OCI-LY1 (cell line): ENCODE measurements around the gene TRA2B.

ENCODE experiments used
- H2AFZ ChIP-seq: fragments of 200-600 bp; sonication (generic), shearing (Covaris generic); 2 replicates; pipeline ENCODE4 v1.6.0; 2014; ENCODE audit warnings: antibody characterized with exemption, mild to moderate bottlenecking, low read length
- H3F3A ChIP-seq: fragments of 200-600 bp; sonication (generic), shearing (Covaris generic); 2 replicates; pipeline ENCODE4 v1.6.0; 2014; ENCODE audit warnings: mild to moderate bottlenecking, antibody characterized with exemption, low read length, moderate library complexity; ENCODE audit not compliant: insufficient read depth
- H3K27ac ChIP-seq: fragments of 200-600 bp; sonication (generic); 2 replicates; pipeline ENCODE4 v1.5.1; 2014; ENCODE audit warnings: low read length, mixed run types, mild to moderate bottlenecking, low read depth; ENCODE audit not compliant: poor library complexity, severe bottlenecking
- H3K27me3 ChIP-seq: fragments of 200-600 bp; sonication (generic); 2 replicates; pipeline ENCODE4 v1.6.0; 2014; ENCODE audit warnings: antibody characterized with exemption, mild to moderate bottlenecking, low read length, moderate library complexity; ENCODE audit not compliant: insufficient read depth
- H3K36me3 ChIP-seq: fragments of 200-600 bp; sonication (generic); 2 replicates; pipeline ENCODE4 v1.6.1; 2014; ENCODE audit warnings: mild to moderate bottlenecking, antibody characterized with exemption, low read length, moderate library complexity, mixed read lengths; ENCODE audit not compliant: insufficient read depth
- H3K4me1 ChIP-seq: fragments of 200-600 bp; sonication (generic); 2 replicates; pipeline ENCODE4 v1.5.1; 2014; ENCODE audit warnings: mild to moderate bottlenecking, low read length, moderate library complexity; ENCODE audit not compliant: insufficient read depth, severe bottlenecking
- H3K4me2 ChIP-seq: fragments of 200-600 bp; sonication (generic), shearing (Covaris generic); 2 replicates; pipeline ENCODE4 v1.6.1; 2014; ENCODE audit warnings: low read length
- H3K4me3 ChIP-seq: fragments of 200-600 bp; sonication (generic); 2 replicates; pipeline ENCODE4 v1.5.1; 2014; ENCODE audit warnings: low read length, low read depth, mild to moderate bottlenecking, mixed read lengths; ENCODE audit not compliant: poor library complexity, severe bottlenecking
- H3K79me2 ChIP-seq: fragments of 200-600 bp; shearing (Covaris generic); 2 replicates; pipeline ENCODE4 v1.6.1; 2016; ENCODE audit warnings: mixed run types, low read length, mixed read lengths; ENCODE audit not compliant: insufficient read depth
- H3K9ac ChIP-seq: fragments of 200-600 bp; sonication (generic), shearing (Covaris generic); 2 replicates; pipeline ENCODE4 v1.6.1; 2014; ENCODE audit warnings: mild to moderate bottlenecking, low read length, mixed read lengths
- H3K9me2 ChIP-seq: fragments of 200-600 bp; sonication (generic), shearing (Covaris generic); 2 replicates; pipeline ENCODE4 v1.6.1; 2014; ENCODE audit warnings: low read depth, mild to moderate bottlenecking, low read length, mixed read lengths
- H3K9me3 ChIP-seq: fragments of 200-600 bp; shearing (Covaris generic); 2 replicates; pipeline ENCODE4 v1.6.1; 2014; ENCODE audit warnings: low read length, mixed read lengths
- H4K20me1 ChIP-seq: fragments of 200-600 bp; sonication (generic), shearing (Covaris generic); 2 replicates; pipeline ENCODE4 v1.6.0; 2016; ENCODE audit warnings: mild to moderate bottlenecking, low read length; ENCODE audit not compliant: insufficient read depth
- CTCF ChIP-seq: fragments of 200-600 bp; sonication (generic), shearing (Covaris generic); IDR thresholded peaks from 2 replicates; pipeline ENCODE4 v1.5.1; 2017; ENCODE audit warnings: mild to moderate bottlenecking, antibody characterized with exemption, low read length, moderate library complexity, mixed read lengths
- EZH2 ChIP-seq: fragments of 200-600 bp; sonication (generic), shearing (Covaris generic); IDR thresholded peaks from 2 replicates; pipeline ENCODE4 v1.8.0; 2017; ENCODE audit warnings: borderline replicate concordance, mixed run types, mild to moderate bottlenecking, antibody characterized with exemption, low read length, moderate library complexity, mixed read lengths

Gene TRA2B

DNA sequence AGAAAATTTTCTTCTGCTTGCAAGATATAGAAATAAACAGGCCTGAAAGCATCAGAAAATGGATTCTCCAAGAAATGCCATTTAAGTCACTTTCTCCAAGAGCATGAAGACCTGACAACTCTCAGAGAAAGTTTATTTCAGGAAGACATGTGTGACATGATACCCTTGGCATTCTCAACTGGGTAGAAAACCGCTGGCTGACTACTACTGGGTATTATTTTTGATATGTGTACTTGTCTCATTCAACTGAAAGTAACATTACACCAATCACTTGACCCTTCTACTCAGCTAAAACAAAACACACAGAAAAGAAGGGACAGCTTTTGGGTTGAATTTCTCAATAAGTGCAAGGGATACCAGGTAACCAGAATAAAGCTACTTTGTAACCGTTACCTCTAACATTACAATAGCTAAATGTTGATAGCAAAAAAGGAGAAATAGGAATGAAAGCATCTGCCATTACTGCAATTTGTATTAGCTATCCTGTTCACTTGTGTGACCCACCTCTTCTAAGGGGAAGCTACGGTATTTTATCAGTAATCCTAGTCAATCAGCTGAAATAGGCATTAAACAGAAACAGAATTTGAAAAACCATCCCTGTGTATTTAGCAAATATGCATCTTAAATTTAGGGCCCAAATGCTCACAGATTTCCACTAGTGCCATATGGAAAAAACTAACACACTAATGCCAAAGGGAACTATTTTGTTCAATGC lies 7.3 kb downstream of the TRA2B start:
- Histone ChIP-seq H3K27ac (no peak overlapping the region), H3K9me3 (no peaks in the 10 kb centered on the region)

GRCh38 chr3:185929192-185930151 lies 8.3 kb downstream of the TRA2B start:
- peaks cover 95% of the 10 kb centered on the region for H3K36me3 ChIP-seq
- no peaks in the 10 kb centered on the region for H3K9me2 ChIP-seq
- H3F3A ChIP-seq: 0 out of 2 replicates have a peak, but pooled peaks cover 19% of the 10 kb centered on the region
- TF ChIP-seq EZH2 (no peak), CTCF (no peak)
- H3K79me2 ChIP-seq: peaks cover 100% of the 10 kb centered on the region
- H3K4me2 ChIP-seq: peak overlapping the region; percentile 98
- peak overlapping the region; percentile 90 for H3K4me3 ChIP-seq
- no peak overlapping the region; the same call in 1 of the 2 replicates for H3K9ac ChIP-seq
- H2AFZ ChIP-seq: no peak overlapping the region
- peaks cover 69% of the 10 kb centered on the region for H4K20me1 ChIP-seq
- H3K27me3 ChIP-seq: no peaks in the 10 kb centered on the region
- H3K9me3 ChIP-seq: no peaks in the 10 kb centered on the region
- H3K4me1 ChIP-seq: peaks cover 62% of the 10 kb centered on the region
- no peak overlapping the region for H3K27ac ChIP-seq

More for the DNA sequence above, 7.3 kb downstream of the TRA2B start:
- H3K4me3 ChIP-seq: peak overlapping the region; percentile 90
- no peak overlapping the region; the same call in 1 of the 2 replicates for H3K9ac ChIP-seq
- TF ChIP-seq EZH2 (no peak), CTCF (no peak)
- 0 out of 2 replicates have a peak, but pooled peaks cover 15% of the 10 kb centered on the region for H3F3A ChIP-seq
- peaks cover 100% of the 10 kb centered on the region for H3K79me2 ChIP-seq
- H3K36me3 ChIP-seq: peaks cover 95% of the 10 kb centered on the region
- H4K20me1 ChIP-seq: peaks cover 63% of the 10 kb centered on the region
- no peaks in the 10 kb centered on the region for H3K9me2 ChIP-seq
- H3K27me3 ChIP-seq: no peaks in the 10 kb centered on the region
- H3K4me1 ChIP-seq: peaks cover 73% of the 10 kb centered on the region
- H3K4me2 ChIP-seq: peak overlapping the region; percentile 98
- no peak overlapping the region for H2AFZ ChIP-seq

- no peak overlapping the region for H3K9ac ChIP-seq
- peaks cover 74% of the 10 kb centered on the region for H4K20me1 ChIP-seq
These were observed 9.3 kb downstream of the TRA2B start for GRCh38 chr3:185928496-185928895.

More at GRCh38 chr3:185928496-185928895, 9.3 kb downstream of the TRA2B start:
- TF ChIP-seq EZH2 (no peak), CTCF (no peak)
- Histone ChIP-seq H2AFZ (no peak overlapping the region), H3K4me3 (no peak overlapping the region), H3K4me1 (peaks cover 53% of the 10 kb centered on the region), H3K4me2 (peak overlapping the region; percentile 98), H3K9me3 (no peaks in the 10 kb centered on the region), H3K79me2 (peaks cover 100% of the 10 kb centered on the region), H3K9me2 (no peaks in the 10 kb centered on the region), H3K27ac (no peak overlapping the region), H3K27me3 (no peaks in the 10 kb centered on the region), H3K36me3 (peaks cover 95% of the 10 kb centered on the region), H3F3A (0 out of 2 replicates have a peak, but pooled peaks cover 22% of the 10 kb centered on the region)
